Fibroblast of skin of left biceps (primary cell): Measurements from ENCODE around the gene MAL.

ENCODE experiments used
- DNase-seq, 2 experiments: peaks; one replicate each; pipeline ENCODE4 v3.0.0-alpha.2; 2013; ENCODE audit warnings: low read depth in 2 of 2

The MAL gene

GRCh38 chr2:94996305-94997100 lies 29.0 kb upstream of the MAL start:
- DNase-seq = no peak

- no peak for DNase-seq
These were observed 27.3 kb upstream of the MAL start for GRCh38 chr2:94997981-94998930.

GRCh38 chr2:94999431-94999883 lies 26.1 kb upstream of the MAL start:
- DNase-seq = no peak

- DNase-seq = no peak
These were observed 24.4 kb upstream of the MAL start for GRCh38 chr2:95001051-95001562.

- DNase-seq = no peak
These were observed 23.8 kb upstream of the MAL start for GRCh38 chr2:95001701-95002100.

GRCh38 chr2:95002498-95002897 lies 23.0 kb upstream of the MAL start:
- DNase-seq = no peak

- DNase-seq = no peak
These were observed 21.2 kb upstream of the MAL start for GRCh38 chr2:95004287-95004686.

GRCh38 chr2:95004711-95005110 lies 20.8 kb upstream of the MAL start:
- DNase-seq = no peak

GRCh38 chr2:95005726-95006125 lies 19.8 kb upstream of the MAL start:
- no peak for DNase-seq

- DNase-seq = no peak
These were observed 18.9 kb upstream of the MAL start for GRCh38 chr2:95006588-95006987.

- DNase-seq = no peak
These were observed 18.4 kb upstream of the MAL start for GRCh38 chr2:95007031-95007609.

- no peak for DNase-seq
These were observed 17.7 kb upstream of the MAL start for GRCh38 chr2:95007822-95008221.

- no peak for DNase-seq
These were observed 17.2 kb upstream of the MAL start for GRCh38 chr2:95008306-95008705.

GRCh38 chr2:95008996-95009395 lies 16.5 kb upstream of the MAL start:
- DNase-seq = no peak

- DNase-seq = no peak
These were observed 16.1 kb upstream of the MAL start for GRCh38 chr2:95009412-95009811.

GRCh38 chr2:95010126-95010525 lies 15.4 kb upstream of the MAL start:
- DNase-seq = no peak

GRCh38 chr2:95010718-95011117 lies 14.8 kb upstream of the MAL start:
- no peak for DNase-seq

- DNase-seq = no peak
These were observed 12.5 kb upstream of the MAL start for GRCh38 chr2:95012881-95013550.

GRCh38 chr2:95013726-95014125 lies 11.8 kb upstream of the MAL start:
- DNase-seq = no peak

GRCh38 chr2:95014126-95014708 lies 11.3 kb upstream of the MAL start:
- DNase-seq = no peak

- DNase-seq = no peak
These were observed 10.1 kb upstream of the MAL start for GRCh38 chr2:95015261-95015912.
